Smooth muscle cell (in vitro differentiated cells): Measurements from ENCODE around the gene OPHN1. TPM values are rescaled to one million over a fixed set of nuclear protein-coding genes. Genes with fewer than 3 reads are reported as not detected.

Source experiments
- DNase-seq: peaks from one replicate; lab custom pipeline; 2025; ENCODE audit not compliant: unreplicated experiment; lab: John Stamatoyannopoulos, UW
- H2AFZ ChIP-seq: fragments of 200-600 bp; sonication (generic); 2 replicates; pipeline ENCODE4 v1.6.0; 2016; ENCODE audit warnings: antibody characterized with exemption, low read depth, mild to moderate bottlenecking
- H3F3A ChIP-seq: fragments of 200-600 bp; sonication (generic); 2 replicates; pipeline ENCODE4 v1.6.0; 2017; ENCODE audit warnings: antibody characterized with exemption, low read depth
- H3K27ac ChIP-seq: fragments of 200-600 bp; sonication (generic); 2 replicates; pipeline ENCODE4 v1.5.1; 2016; ENCODE audit warnings: low read depth, mild to moderate bottlenecking
- H3K27me3 ChIP-seq: fragments of 200-600 bp; sonication (generic); 2 replicates; pipeline ENCODE4 v1.6.1; 2016; ENCODE audit warnings: low read depth, mild to moderate bottlenecking
- H3K36me3 ChIP-seq: fragments of 200-600 bp; sonication (generic); 2 replicates; pipeline ENCODE4 v1.5.1; 2016; ENCODE audit warnings: low read depth
- H3K4me1 ChIP-seq: fragments of 200-600 bp; sonication (generic); 2 replicates; pipeline ENCODE4 v1.5.1; 2016; ENCODE audit warnings: low read depth
- H3K4me2 ChIP-seq: fragments of 200-600 bp; sonication (generic); 2 replicates; pipeline ENCODE4 v1.6.0; 2016; ENCODE audit warnings: mild to moderate bottlenecking
- H3K4me3 ChIP-seq: fragments of 200-600 bp; sonication (generic); 2 replicates; pipeline ENCODE4 v1.5.1; 2016; ENCODE audit warnings: mild to moderate bottlenecking
- H3K79me2 ChIP-seq: fragments of 200-600 bp; sonication (generic); 2 replicates; pipeline ENCODE4 v1.6.0; 2016; ENCODE audit warnings: low read depth, mild to moderate bottlenecking
- H3K9ac ChIP-seq: fragments of 200-600 bp; sonication (generic); 2 replicates; pipeline ENCODE4 v1.6.0; 2016; ENCODE audit warnings: low read depth
- H3K9me3 ChIP-seq: fragments of 200-600 bp; sonication (generic); replicated peaks from 2 replicates; pipeline ENCODE4 v1.5.1; 2016; ENCODE audit warnings: low read depth
- H4K20me1 ChIP-seq: fragments of 200-600 bp; sonication (generic); 2 replicates; pipeline ENCODE4 v1.6.0; 2016; ENCODE audit warnings: low read depth
- CTCF ChIP-seq: fragments of 200-600 bp; sonication (generic); IDR thresholded peaks from 2 replicates; pipeline ENCODE4 v1.5.1; 2017; ENCODE audit warnings: borderline replicate concordance, mild to moderate bottlenecking, antibody characterized with exemption; ENCODE audit not compliant: insufficient read depth, poor library complexity, severe bottlenecking
- WGBS: methylation state at CpG from one replicate; pipeline ENCODE4 v1.1.7; 2016; ENCODE audit warnings: low lambda C conversion rate; 5-methylcytosine and 5-hydroxymethylcytosine counted together
- polyA plus RNA-seq: library from polyadenylated mRNA; unstranded; fragments of >200 nt; fragmentation: Nextera tagmentation; extraction: Ambion mirVana; gene quantifications from 2 replicates; pipeline ENCODE4 v1.2.1, GENCODE V29; 2016
- total RNA-seq: library from RNA; depleted of rRNA; stranded (reverse); fragments of >200 nt; gene quantifications from 2 replicates; pipeline ENCODE4 v1.2.3, GENCODE V29; 2014

OPHN1 gene
- total and polyA plus RNA-seq, 2 experiments from 2014 or later: 1.1 to 2.3 TPM

DNA sequence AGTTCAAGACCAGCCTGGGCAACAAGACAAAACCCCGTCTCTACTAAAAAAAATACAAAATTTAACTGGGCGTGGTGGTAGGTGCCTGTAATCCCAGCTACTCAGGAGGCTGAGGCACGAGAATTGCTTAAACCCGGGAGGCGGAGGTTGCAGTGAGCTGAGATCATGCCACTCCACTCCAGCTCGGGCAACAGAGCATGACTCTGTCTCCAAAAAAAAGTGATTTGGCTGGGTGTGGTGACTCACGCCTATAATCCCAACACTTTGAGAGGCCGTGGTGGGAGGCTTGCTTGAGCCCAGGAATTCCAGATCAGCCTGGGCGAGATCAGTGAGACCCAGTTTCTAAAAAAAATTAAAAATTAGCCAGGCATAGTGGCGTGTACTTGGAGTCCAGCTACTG lies 4.1 kb downstream of the OPHN1 start:
- TF ChIP-seq CTCF: no peak
- Histone ChIP-seq H3K4me3 (no peak overlapping the region), H4K20me1 (no peaks in the 10 kb centered on the region), H3K36me3 (no peaks in the 10 kb centered on the region), H3K27me3 (no peaks in the 10 kb centered on the region), H3K9ac (no peak overlapping the region), H3K27ac (no peak overlapping the region), H3K79me2 (no peaks in the 10 kb centered on the region), H3K9me3 (no peaks in the 10 kb centered on the region), H3K4me2 (no peak overlapping the region), H2AFZ (no peak overlapping the region), H3F3A (no peaks in the 10 kb centered on the region), H3K4me1 (no peaks in the 10 kb centered on the region)
- 64% methylated on average over 10 of the region's 10 CpGs for WGBS
- no peak for DNase-seq

DNA sequence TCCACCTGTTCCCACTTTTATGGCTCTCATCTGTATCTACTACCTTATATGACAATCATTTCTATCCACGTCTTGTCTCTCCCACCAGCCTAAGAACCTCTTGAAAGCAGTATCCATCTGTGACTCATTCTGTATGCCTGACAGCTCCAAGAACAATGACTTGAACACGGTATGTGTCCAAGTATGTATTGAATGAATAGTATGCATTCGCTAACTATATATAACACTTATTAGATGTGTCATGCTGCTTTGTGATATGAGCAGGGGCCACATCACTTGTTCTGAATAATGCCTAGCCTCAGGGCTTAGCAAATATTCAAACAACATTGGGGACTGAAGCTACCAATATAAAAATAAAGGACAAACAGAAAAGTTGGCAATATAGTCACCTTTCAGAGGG lies 4.9 kb downstream of the OPHN1 start:
- Histone ChIP-seq H3K79me2 (no peaks in the 10 kb centered on the region), H2AFZ (no peak overlapping the region), H3F3A (no peaks in the 10 kb centered on the region), H4K20me1 (no peaks in the 10 kb centered on the region), H3K27ac (no peak overlapping the region), H3K9ac (no peak overlapping the region), H3K36me3 (no peaks in the 10 kb centered on the region), H3K4me2 (no peak overlapping the region), H3K4me3 (no peak overlapping the region), H3K9me3 (no peaks in the 10 kb centered on the region), H3K27me3 (no peaks in the 10 kb centered on the region), H3K4me1 (no peaks in the 10 kb centered on the region)
- DNase-seq: no peak
- whole genome bisulfite sequencing: 62% methylated on average over 3 of the region's 3 CpGs
- TF ChIP-seq CTCF: no peak

- no peaks in the 10 kb centered on the region for H3K4me1 ChIP-seq
- H2AFZ ChIP-seq: no peak overlapping the region
- H3K4me2 ChIP-seq: no peak overlapping the region
- 86% methylated on average over 1 of the region's 1 CpG for WGBS
- H3F3A ChIP-seq: no peaks in the 10 kb centered on the region
- no peak for DNase-seq
- no peaks in the 10 kb centered on the region for H3K27me3 ChIP-seq
- H3K36me3 ChIP-seq: no peaks in the 10 kb centered on the region
- no peak overlapping the region for H3K27ac ChIP-seq
- no peak overlapping the region for H3K9ac ChIP-seq
- TF ChIP-seq CTCF: no peak
- H4K20me1 ChIP-seq: no peaks in the 10 kb centered on the region
- H3K79me2 ChIP-seq: no peaks in the 10 kb centered on the region
- H3K4me3 ChIP-seq: no peak overlapping the region
- no peaks in the 10 kb centered on the region for H3K9me3 ChIP-seq
These were observed 8.6 kb downstream of the OPHN1 start for GRCh38 chrX:68424719-68425118.

DNA sequence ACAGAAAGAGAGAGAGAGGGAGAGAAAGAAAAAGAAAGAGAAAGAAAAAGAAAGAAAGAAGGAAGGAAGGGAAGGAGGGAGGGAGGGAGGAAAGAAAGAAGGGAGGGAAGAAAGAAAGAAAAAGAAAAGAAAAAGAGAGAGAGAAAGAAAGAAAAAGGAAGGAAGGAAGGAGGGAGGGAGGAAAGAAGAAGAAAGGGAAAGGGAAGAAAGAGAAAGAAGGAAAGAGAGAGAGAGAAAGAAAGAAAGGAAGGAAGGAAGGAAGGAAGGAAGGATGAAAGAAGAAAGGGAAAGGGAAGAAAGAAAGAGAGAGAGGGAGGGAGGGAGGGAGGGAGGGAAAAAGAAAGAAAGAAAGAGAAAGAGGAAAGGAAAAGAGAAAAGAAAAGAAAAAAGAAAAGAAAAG lies 10.8 kb downstream of the OPHN1 start:
- Histone ChIP-seq H3K36me3 (no peaks in the 10 kb centered on the region), H3K9me3 (no peaks in the 10 kb centered on the region), H3K4me2 (no peak overlapping the region), H3K27ac (no peak overlapping the region), H4K20me1 (no peaks in the 10 kb centered on the region), H3K27me3 (no peaks in the 10 kb centered on the region), H3K79me2 (no peaks in the 10 kb centered on the region), H3K4me3 (no peak overlapping the region), H3F3A (no peaks in the 10 kb centered on the region), H3K4me1 (no peaks in the 10 kb centered on the region), H2AFZ (no peak overlapping the region), H3K9ac (no peak overlapping the region)
- DNase-seq: no peak
- TF ChIP-seq CTCF: no peak
